ENCODE measurements around the gene ASXL3.

DNA sequence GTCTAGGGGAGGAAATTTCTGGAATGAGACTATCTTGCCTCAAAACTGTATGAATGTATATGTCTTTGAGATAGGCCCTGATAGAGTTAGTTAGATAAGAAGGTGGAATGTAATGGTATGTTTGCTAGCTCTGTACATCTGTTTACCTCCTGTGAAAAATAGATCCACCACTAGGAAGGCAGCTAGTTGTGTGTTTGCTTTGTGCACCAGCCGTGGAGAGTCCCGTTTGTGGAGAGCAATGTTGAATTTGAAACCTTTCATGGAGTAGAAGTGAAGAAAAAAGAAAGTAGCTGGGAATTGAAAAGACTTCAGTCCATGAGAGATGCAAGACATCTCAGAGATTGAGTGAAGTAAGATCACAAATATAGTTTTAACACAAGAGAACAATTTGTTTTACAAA, 25.4 kb downstream of the ASXL3 start:
- TF ChIP-seq, protein P1, sequence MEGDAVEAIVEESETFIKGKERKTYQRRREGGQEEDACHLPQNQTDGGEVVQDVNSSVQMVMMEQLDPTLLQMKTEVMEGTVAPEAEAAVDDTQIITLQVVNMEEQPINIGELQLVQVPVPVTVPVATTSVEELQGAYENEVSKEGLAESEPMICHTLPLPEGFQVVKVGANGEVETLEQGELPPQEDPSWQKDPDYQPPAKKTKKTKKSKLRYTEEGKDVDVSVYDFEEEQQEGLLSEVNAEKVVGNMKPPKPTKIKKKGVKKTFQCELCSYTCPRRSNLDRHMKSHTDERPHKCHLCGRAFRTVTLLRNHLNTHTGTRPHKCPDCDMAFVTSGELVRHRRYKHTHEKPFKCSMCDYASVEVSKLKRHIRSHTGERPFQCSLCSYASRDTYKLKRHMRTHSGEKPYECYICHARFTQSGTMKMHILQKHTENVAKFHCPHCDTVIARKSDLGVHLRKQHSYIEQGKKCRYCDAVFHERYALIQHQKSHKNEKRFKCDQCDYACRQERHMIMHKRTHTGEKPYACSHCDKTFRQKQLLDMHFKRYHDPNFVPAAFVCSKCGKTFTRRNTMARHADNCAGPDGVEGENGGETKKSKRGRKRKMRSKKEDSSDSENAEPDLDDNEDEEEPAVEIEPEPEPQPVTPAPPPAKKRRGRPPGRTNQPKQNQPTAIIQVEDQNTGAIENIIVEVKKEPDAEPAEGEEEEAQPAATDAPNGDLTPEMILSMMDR (IDR thresholded peaks at IDR 0.05; ENCODE audit: extremely low read depth in 1 of 2, insufficient read depth in 1 of 2, low read depth in 1 of 2, low read length in 2 of 2): no peak
- TF ChIP-seq POLR2AphosphoS5 (IDR thresholded peaks at IDR 0.05; ENCODE audit: insufficient read depth, low read depth, low read length) (no peak), POLR2A (IDR thresholded peaks at IDR 0.05; ENCODE audit: low read depth, low read length) (no peak), EZH2 (IDR thresholded peaks at IDR 0.05; ENCODE audit: borderline replicate concordance, low read depth, low read length, severe bottlenecking) (no peak), MYC (IDR thresholded peaks at IDR 0.05; ENCODE audit: low read depth, low read length) (no peak), GATA2 (IDR thresholded peaks at IDR 0.05; ENCODE audit: insufficient read depth, insufficient read length, low read depth, low read length) (no peak), FOS (IDR thresholded peaks at IDR 0.05; ENCODE audit: borderline replicate concordance, insufficient read depth, low read length) (no peak), JUN (IDR thresholded peaks at IDR 0.05; ENCODE audit: borderline replicate concordance, insufficient read depth, insufficient read length, low read depth) (no peak)
- TF ChIP-seq, protein P2, sequence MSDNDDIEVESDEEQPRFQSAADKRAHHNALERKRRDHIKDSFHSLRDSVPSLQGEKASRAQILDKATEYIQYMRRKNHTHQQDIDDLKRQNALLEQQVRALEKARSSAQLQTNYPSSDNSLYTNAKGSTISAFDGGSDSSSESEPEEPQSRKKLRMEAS (IDR thresholded peaks at IDR 0.05; ENCODE audit: insufficient read depth, insufficient read length): no peak
